Esophagus squamous epithelium (tissue), 5 donors: ENCODE measurements around the gene PPP4C. TPM values are rescaled to one million over a fixed set of nuclear protein-coding genes. Genes with fewer than 3 reads are reported as not detected.
"Not testable (repeated sequence)": the region's sequence is repeated elsewhere in the genome, so short reads cannot be mapped to it uniquely, and the experiment has no call there.

ENCODE experiments used
- DNase-seq: peaks from one replicate; lab custom pipeline; 2025; lab: John Stamatoyannopoulos, UW
- H3K27ac ChIP-seq, 4 donors: fragments of 200-600 bp; sonication (generic); one replicate each; pipeline ENCODE4 v1.5.1; 2016 to 2019; ENCODE audit warnings: mild to moderate bottlenecking in 1 of 4
- H3K27me3 ChIP-seq, 4 donors: fragments of 200-600 bp; sonication (generic); 1 replicate in 3 of 4; 2 replicates in 1 of 4; pipeline versions ENCODE4 v1.5.1 to v1.6.0; 2017 to 2021; ENCODE audit warnings: antibody characterized with exemption in 1 of 4
- H3K36me3 ChIP-seq, 3 donors: fragments of 200-600 bp; sonication (generic); one replicate each; pipeline ENCODE4 v1.5.1; 2016 to 2019
- H3K4me1 ChIP-seq, 3 donors: fragments of 200-600 bp; sonication (generic); one replicate each; pipeline ENCODE4 v1.5.1; 2017 to 2019
- H3K4me3 ChIP-seq, 4 donors: fragments of 200-600 bp; sonication (generic); 1 replicate in 3 of 4; 2 replicates in 1 of 4; pipeline ENCODE4 v1.5.1; 2016 to 2019; ENCODE audit warnings: mild to moderate bottlenecking in 2 of 4, moderate library complexity in 1 of 4
- H3K9me3 ChIP-seq, 3 donors: fragments of 200-600 bp; sonication (generic); one replicate each; pipeline ENCODE4 v1.5.1; 2016 to 2019
- POLR2A ChIP-seq, 4 donors: fragments of 450-650 bp; IDR thresholded peaks; one replicate each; pipeline ENCODE4 v1.6.1; 2017; ENCODE audit warnings: antibody characterized with exemption in 4 of 4, mild to moderate bottlenecking in 4 of 4, moderate library complexity in 3 of 4
- WGBS, 2 donors: methylation state at CpG; one replicate each; pipeline ENCODE4 v1.1.5; 2018; 5-methylcytosine and 5-hydroxymethylcytosine counted together
- intact Hi-C: fragments of 100-400 bp; cut with DNase I; formaldehyde crosslinking; loops from one replicate; pipeline ENCODE4 v1.15.0; 2022
- total RNA-seq, 4 donors: library from RNA; depleted of rRNA; stranded (reverse); fragments of >200 nt; gene quantifications; one replicate each; pipeline ENCODE4 v1.1.0, GENCODE V29; 2016
- TF ChIP-seq, protein P1 (sequence below), 6 experiments: fragments of 450-650 bp in 4 of 6; fragments of 200-600 bp in 2 of 6; sonication (generic) in 2 of 6; IDR thresholded peaks; one replicate each; pipeline ENCODE4 v1.5.1; 2016 to 2019; ENCODE audit warnings: antibody characterized with exemption in 6 of 6, mild to moderate bottlenecking in 4 of 6, moderate library complexity in 4 of 6
- donor health status: DM: yes; HTN: yes; CAD: no.

Gene PPP4C
- total RNA-seq, 4 donors from 2014 or later = 67.9 to 100 (median 78.4) TPM

GRCh38 chr16:30121741-30122571 is 46.2 kb downstream of the PPP4C start:
- H3K27ac ChIP-seq = peak overlapping the region; percentile 94 to 98 (median 96)
- DNase-seq = no peak
- no peak for TF ChIP-seq POLR2A (IDR thresholded peaks at IDR 0.05)
- TF ChIP-seq, protein P1, sequence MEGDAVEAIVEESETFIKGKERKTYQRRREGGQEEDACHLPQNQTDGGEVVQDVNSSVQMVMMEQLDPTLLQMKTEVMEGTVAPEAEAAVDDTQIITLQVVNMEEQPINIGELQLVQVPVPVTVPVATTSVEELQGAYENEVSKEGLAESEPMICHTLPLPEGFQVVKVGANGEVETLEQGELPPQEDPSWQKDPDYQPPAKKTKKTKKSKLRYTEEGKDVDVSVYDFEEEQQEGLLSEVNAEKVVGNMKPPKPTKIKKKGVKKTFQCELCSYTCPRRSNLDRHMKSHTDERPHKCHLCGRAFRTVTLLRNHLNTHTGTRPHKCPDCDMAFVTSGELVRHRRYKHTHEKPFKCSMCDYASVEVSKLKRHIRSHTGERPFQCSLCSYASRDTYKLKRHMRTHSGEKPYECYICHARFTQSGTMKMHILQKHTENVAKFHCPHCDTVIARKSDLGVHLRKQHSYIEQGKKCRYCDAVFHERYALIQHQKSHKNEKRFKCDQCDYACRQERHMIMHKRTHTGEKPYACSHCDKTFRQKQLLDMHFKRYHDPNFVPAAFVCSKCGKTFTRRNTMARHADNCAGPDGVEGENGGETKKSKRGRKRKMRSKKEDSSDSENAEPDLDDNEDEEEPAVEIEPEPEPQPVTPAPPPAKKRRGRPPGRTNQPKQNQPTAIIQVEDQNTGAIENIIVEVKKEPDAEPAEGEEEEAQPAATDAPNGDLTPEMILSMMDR (IDR thresholded peaks at IDR 0.05) = no peak
- H3K4me3 ChIP-seq = peak overlapping the region; percentile 87 to 96 (median 90)
- H3K4me1 ChIP-seq = peaks cover 21 to 67% (median 30%) of the 10 kb centered on the region in 3 donors
- intact Hi-C loops = no loop called here
- peaks cover 10 to 47% (median 24%) of the 10 kb centered on the region in 3 donors for H3K36me3 ChIP-seq
- H3K27me3 ChIP-seq = no peaks in the 10 kb centered on the region
- WGBS, 2 donors = 38 to 44% methylated on average over 5 to 23 of the region's 31 CpGs
- no peaks in the 10 kb centered on the region for H3K9me3 ChIP-seq

- peaks cover 5 to 39% (median 17%) of the 10 kb centered on the region in 3 donors for H3K36me3 ChIP-seq
- 0% methylated on average over 7 to 24 of the region's 42 CpGs for WGBS, 2 donors
- H3K4me1 ChIP-seq = peaks cover 21 to 61% (median 30%) of the 10 kb centered on the region in 3 donors
- no peak for DNase-seq
- H3K27ac ChIP-seq = peak overlapping the region; percentile 94 to 98 (median 96)
- no peaks in the 10 kb centered on the region for H3K9me3 ChIP-seq
- intact Hi-C loops = no loop called here
- H3K27me3 ChIP-seq = no peaks in the 10 kb centered on the region
- no peak for TF ChIP-seq POLR2A (IDR thresholded peaks at IDR 0.05)
- TF ChIP-seq, protein P1 (IDR thresholded peaks at IDR 0.05) = no peak
- H3K4me3 ChIP-seq = peak overlapping the region; percentile 87 to 96 (median 90)
Measured at GRCh38 chr16:30122604-30123160, 46.9 kb downstream of the PPP4C start.

DNA sequence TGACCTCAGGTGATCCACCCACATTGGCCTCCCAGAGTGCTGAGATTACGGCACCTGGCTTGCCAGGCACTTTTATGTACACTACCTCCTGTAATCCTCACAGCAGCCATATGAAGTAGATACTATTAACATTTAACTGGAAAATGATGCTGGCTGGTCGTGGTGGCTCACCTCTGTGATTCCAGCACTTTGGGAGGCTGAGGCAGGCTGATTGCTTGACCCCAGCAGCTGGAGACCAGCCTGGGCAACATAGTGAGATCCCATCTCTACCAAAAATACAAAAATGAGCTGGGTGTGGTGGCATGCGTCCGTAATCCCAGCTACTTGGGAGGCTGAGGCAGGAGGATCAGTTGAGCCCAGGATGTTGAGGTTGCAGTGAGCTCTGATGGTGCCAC is 49.2 kb downstream of the PPP4C start:
- Histone ChIP-seq H3K4me1 (peaks cover 21 to 45% (median 30%) of the 10 kb centered on the region in 3 donors), H3K9me3 (no peaks in the 10 kb centered on the region), H3K27ac (peak overlapping the region; percentile 56 to 98 (median 95)), H3K27me3 (no peaks in the 10 kb centered on the region), H3K4me3 (no peak overlapping the region), H3K36me3 (peaks cover 0 to 16% (median 2%) of the 10 kb centered on the region in 3 donors)
- no peak for DNase-seq
- intact Hi-C loops = no loop called here
- no peak for TF ChIP-seq POLR2A (IDR thresholded peaks at IDR 0.05)
- WGBS, 2 donors = 85 to 89% methylated on average over 3 to 4 of the region's 4 CpGs

DNA sequence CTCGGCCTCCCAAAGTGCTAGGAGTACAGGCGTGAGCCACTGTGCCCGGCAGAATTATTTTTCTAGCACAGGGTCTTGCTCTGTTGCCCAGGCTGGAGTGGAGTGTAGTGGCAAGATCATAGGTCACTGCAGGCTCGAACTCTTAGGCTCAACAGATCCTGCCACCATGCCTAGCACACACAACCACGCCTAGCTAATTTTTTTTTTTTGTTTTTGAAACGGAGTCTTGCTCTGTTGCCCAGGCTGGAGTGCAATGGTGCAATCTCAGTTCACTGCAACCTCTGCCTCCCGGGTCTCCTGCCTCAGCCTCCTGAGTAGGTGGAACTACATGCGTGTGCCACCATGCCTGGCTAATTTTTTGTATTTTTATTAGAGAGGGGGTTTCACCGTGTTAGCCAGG is 49.9 kb downstream of the PPP4C start:
- intact Hi-C loops, H3K4me3 ChIP-seq, DNase-seq, H3K27me3 ChIP-seq, H3K9me3 ChIP-seq, H3K27ac ChIP-seq, H3K36me3 ChIP-seq: not testable (repeated sequence)
- WGBS, 2 donors = 85 to 90% methylated on average over 9 of the region's 9 CpGs
- H3K4me1 ChIP-seq = peaks cover 21 to 38% (median 25%) of the 10 kb centered on the region in 3 donors

GRCh38 chr16:30127993-30128392 is 52.2 kb downstream of the PPP4C start:
- WGBS, 2 donors = 88 to 100% methylated on average over 1 of the region's 1 CpG
- H3K9me3 ChIP-seq = no peaks in the 10 kb centered on the region
- no peak overlapping the region for H3K27ac ChIP-seq
- peaks cover 7 to 18% (median 9%) of the 10 kb centered on the region in 3 donors for H3K4me1 ChIP-seq
- DNase-seq = no peak
- no peak for TF ChIP-seq POLR2A (IDR thresholded peaks at IDR 0.05)
- no peaks in the 10 kb centered on the region for H3K36me3 ChIP-seq
- intact Hi-C loops = no loop called here
- H3K27me3 ChIP-seq = no peaks in the 10 kb centered on the region
- no peak overlapping the region for H3K4me3 ChIP-seq

DNA sequence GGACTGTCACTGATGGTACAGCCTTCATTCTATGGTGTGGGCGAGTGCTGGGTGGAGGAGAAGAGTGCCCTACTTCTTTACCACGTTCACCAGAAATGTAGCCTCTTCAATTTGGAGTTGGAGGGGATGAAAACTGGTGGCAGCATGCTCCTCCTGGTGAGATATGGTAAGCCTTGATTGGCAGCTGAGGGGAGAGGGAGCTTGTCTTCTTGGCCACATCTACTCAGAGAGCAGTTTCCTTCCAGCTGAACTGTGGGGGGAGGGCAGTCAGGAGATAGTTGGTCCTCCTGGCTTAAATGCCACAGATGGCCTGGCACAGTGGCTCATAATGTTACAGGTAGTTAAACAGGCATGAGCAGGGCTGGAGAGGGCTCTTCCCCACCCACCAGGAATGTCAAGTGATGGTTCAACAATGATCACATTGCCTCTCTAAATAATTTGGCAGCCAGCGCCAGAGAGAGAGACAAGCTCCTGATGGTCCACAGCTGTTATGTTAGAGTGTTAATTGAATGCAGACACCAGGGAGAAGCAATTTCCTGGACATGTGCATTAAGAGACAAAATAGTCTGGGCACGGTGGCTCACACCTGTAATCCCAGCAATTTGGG is 56.2 kb downstream of the PPP4C start:
- no peaks in the 10 kb centered on the region for H3K9me3 ChIP-seq
- intact Hi-C loops = no loop called here
- no peaks in the 10 kb centered on the region for H3K36me3 ChIP-seq
- no peak for DNase-seq
- H3K4me3 ChIP-seq = no peak overlapping the region
- TF ChIP-seq, protein P1 (IDR thresholded peaks at IDR 0.05) = no peak
- TF ChIP-seq POLR2A (IDR thresholded peaks at IDR 0.05) = no peak
- no peaks in the 10 kb centered on the region for H3K4me1 ChIP-seq
- H3K27me3 ChIP-seq = no peaks in the 10 kb centered on the region
- no peak overlapping the region for H3K27ac ChIP-seq
- WGBS, 2 donors = 59 to 70% methylated on average over 2 to 4 of the region's 4 CpGs
